Muscle layer of duodenum (tissue), 2 donors: ENCODE data around the gene ARHGEF4.

Source experiments
- H3K27ac ChIP-seq: one replicate; pipeline ENCODE4 v1.7.0; 2013; ENCODE audit warnings: mild to moderate bottlenecking, low read length
- H3K27me3 ChIP-seq: one replicate; pipeline ENCODE4 v1.7.0; 2013; ENCODE audit warnings: low read depth, mild to moderate bottlenecking, control low read depth, low read length
- H3K36me3 ChIP-seq, 2 donors: one replicate each; pipeline ENCODE4 v1.7.0; 2013; ENCODE audit warnings: low read length in 2 of 2, control low read depth in 1 of 2, mild to moderate bottlenecking in 1 of 2; ENCODE audit not compliant: insufficient read depth in 2 of 2, control insufficient read depth in 1 of 2
- H3K4me1 ChIP-seq, 2 donors: one replicate each; pipeline ENCODE4 v1.7.0; 2013; ENCODE audit warnings: low read length in 2 of 2, mild to moderate bottlenecking in 2 of 2, control low read depth in 1 of 2, moderate library complexity in 1 of 2; ENCODE audit not compliant: insufficient read depth in 2 of 2, control insufficient read depth in 1 of 2
- H3K4me3 ChIP-seq, 2 donors: one replicate each; pipeline ENCODE4 v1.7.0; 2013; ENCODE audit warnings: low read length in 2 of 2, low read depth in 1 of 2, mild to moderate bottlenecking in 1 of 2
- H3K9me3 ChIP-seq, 2 donors: one replicate each; pipeline ENCODE4 v1.7.0; 2013; ENCODE audit warnings: low read length in 2 of 2, control low read depth in 1 of 2, mild to moderate bottlenecking in 1 of 2; ENCODE audit not compliant: control insufficient read depth in 1 of 2
- donor health status: healthy.

Gene ARHGEF4

DNA sequence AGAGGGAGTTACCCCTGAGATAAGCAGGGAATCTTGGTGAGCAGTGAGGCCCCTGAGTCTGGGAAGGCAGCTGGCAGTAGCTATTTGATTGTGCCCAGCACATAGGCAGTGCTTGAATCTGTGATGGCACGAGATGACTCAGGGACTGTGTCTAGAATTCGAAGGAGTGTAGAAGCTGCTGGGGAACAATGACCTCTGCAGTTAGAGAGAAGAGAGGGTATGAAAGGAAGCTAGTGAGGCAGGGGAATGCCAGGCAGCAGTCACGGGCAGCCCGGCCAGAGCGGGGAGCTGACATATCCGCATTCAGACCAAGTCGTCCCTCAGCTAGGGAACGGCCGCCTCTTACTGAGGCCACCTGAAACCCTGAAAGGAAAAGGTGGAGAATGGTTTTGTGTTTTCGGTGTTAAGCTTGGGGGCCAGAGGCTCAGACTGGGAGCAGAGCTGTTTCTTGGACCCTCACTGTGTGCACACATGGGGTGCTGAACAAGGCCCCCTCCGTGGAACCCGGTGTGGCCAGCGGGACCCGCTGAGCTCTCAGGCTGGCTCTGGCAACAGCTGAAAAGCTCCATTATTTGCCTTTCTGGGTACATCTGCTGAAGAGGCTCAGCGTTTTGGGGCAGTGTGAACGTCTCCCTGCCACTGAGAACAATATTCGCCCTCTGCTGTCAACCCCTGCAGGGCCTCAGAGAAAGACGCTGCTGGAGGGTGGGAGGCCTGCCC is 32.9 kb downstream of the ARHGEF4 start:
- Histone ChIP-seq H3K4me1 (no peaks in the 10 kb centered on the region), H3K9me3 (no peaks in the 10 kb centered on the region), H3K27me3 (no peaks in the 10 kb centered on the region), H3K4me3 (no peak overlapping the region), H3K27ac (no peak overlapping the region), H3K36me3 (no peaks in the 10 kb centered on the region)

DNA sequence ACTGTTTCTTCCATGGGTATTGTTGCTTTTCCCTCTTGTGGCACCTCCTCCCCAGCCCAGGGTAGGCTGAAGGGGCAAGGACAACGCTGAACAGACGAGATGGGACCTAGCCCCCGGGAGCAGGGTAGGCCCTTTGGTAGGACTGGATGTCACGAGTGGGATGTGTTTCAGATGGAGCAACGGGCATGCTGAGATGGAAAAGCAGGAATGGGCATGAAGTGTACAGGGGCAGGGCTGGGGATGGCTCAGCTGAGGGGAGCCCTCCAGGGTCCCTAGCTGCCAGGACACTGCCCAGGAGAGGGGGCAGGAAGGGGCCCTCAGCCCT is 33.4 kb downstream of the ARHGEF4 start:
- H3K4me3 ChIP-seq: no peak overlapping the region
- no peak overlapping the region for H3K27ac ChIP-seq

DNA sequence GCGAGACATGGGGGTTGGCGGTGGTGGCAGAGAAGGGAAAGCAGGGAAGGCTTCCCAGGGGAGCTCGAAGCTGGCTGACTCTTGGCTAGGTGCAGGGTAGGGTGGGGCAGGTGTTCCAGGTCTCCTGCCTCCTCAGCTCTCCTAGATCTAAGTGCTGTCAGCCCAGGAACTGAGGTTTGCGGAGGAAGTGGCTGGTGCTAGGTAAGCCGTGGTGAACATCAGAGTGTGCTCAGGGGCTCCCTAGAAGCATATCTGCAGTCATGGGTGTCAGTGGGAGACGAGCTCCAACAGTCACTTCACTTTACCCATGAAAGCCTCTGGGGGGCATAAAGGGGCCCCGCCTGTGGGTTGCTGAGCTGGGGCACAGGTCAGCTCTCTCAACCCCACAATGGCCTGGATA is 34.1 kb downstream of the ARHGEF4 start:
- Histone ChIP-seq H3K27ac (no peak overlapping the region), H3K4me1 (no peaks in the 10 kb centered on the region), H3K9me3 (no peaks in the 10 kb centered on the region), H3K27me3 (no peaks in the 10 kb centered on the region), H3K36me3 (no peaks in the 10 kb centered on the region), H3K4me3 (no peak overlapping the region)

More for the DNA sequence above, 33.4 kb downstream of the ARHGEF4 start:
- Histone ChIP-seq H3K9me3 (no peaks in the 10 kb centered on the region), H3K36me3 (no peaks in the 10 kb centered on the region), H3K4me1 (no peaks in the 10 kb centered on the region), H3K27me3 (no peaks in the 10 kb centered on the region)

DNA sequence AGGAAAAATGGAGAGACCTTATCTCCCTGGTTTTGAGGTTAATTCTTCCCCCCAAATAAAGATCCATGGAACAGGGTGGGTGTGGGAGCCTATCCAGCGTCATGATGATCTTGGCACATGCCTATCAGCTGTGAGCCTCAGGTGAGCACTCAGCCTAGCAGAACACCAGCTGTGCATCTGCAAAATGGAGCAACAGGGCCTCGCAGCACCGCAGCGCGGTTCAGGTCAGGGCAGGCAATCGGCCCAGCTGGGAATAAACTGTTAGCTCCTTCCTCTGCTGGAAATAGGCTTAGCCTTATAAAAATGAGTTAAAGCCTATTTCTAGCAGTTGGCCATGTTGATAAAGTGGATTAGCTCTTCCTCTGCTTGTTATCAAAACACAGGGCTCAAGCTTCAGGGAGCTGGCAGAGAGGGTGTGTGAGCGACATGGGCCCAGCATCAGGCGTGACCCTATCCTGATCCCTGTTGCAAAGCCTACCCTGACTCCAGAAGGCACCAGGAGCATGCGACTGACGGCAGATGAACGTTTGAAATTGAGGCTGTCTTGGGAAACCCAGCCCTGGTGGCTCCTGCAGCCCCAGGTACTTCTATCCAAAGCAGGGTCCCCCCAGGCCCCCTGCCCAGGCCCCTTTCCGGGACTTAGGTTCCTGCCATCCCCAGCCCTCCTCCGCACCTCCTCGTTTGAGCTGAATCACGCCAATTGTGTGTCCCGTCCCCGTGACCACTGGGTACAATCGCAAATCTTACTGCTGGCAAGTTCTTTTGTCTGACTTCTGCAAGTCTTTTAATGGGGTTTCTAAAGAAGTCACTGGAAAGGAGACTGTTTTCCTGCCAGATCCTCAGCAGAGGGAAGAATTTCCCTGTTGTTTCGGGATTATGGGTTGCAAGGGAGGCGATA is 35.4 kb downstream of the ARHGEF4 start:
- Histone ChIP-seq H3K9me3 (no peaks in the 10 kb centered on the region), H3K27ac (no peak overlapping the region), H3K27me3 (no peaks in the 10 kb centered on the region), H3K4me3 (no peak overlapping the region), H3K4me1 (no peaks in the 10 kb centered on the region), H3K36me3 (no peaks in the 10 kb centered on the region)

DNA sequence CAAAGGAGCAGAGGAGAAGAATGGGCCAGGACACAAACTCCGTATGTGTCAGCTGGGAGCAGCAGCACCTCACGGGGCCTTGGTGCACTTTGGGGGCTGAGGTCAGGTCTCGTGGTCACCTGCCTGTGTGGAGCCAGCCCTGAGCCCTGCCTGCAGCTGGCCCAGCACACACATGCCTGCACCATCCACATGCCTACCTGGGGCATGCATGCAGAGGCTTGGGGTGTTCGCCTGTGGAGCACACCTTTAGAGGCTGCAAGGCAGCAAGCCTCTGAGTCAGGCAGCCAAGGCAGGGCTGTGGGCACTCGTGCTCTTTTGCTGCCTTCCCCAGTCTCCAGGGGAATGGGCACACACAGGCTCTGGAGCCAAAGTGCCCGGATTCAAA is 36.0 kb downstream of the ARHGEF4 start:
- Histone ChIP-seq H3K9me3 (no peaks in the 10 kb centered on the region), H3K27me3 (no peaks in the 10 kb centered on the region), H3K27ac (no peak overlapping the region), H3K4me3 (no peak overlapping the region), H3K36me3 (no peaks in the 10 kb centered on the region), H3K4me1 (no peaks in the 10 kb centered on the region)

DNA sequence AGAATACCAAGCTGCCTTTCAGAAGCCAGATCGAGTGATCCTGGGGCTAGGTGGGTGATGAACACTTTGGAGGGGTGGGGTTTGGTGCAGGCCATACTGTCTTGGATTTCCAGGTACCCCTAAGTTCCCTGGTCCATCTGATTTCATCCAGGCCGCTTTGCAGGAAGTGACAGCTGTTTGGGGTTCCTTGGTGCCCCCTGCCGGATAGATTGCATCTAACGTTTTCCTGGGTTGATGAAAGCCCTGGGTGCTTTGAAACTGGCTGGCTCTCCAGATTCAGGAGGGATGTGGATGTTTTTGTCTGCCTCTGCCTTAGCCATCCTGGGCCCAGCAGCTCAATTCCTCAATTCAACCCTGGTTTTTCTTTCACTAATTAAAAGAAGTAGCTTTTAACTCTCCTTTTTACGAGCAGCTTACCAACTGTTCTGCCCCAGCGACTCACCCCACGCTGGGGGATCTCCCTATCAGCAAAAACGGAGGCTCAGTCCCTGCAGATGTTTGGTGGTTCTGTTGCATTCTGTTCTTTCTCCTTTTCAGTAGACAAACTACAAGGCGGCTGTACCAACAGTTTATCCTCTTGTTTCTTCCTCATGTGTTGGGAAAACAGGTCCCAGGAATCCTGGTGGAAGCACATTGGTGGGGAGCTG is 37.1 kb downstream of the ARHGEF4 start:
- Histone ChIP-seq H3K9me3 (no peaks in the 10 kb centered on the region), H3K27me3 (no peaks in the 10 kb centered on the region), H3K36me3 (no peaks in the 10 kb centered on the region), H3K4me1 (no peaks in the 10 kb centered on the region), H3K27ac (no peak overlapping the region), H3K4me3 (no peak overlapping the region)

DNA sequence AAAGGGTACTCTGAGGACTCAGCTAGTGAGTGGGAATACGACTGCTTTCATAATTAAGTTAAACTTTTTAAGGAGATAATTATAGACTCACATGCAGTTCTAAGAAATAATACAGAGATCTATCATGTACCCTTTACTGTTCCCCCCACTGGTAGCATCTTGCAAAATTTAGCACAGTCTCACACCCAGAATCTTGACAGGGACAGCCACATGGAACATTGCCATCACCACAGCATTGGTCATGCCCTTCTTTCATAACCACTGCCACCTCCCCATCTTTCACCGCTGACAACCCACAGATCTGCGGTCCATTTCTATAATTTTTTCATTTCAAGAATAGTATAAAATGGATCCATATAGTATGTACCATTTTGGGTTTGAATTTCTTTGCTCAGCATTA is 37.8 kb downstream of the ARHGEF4 start:
- Histone ChIP-seq H3K36me3 (no peaks in the 10 kb centered on the region), H3K27ac (no peak overlapping the region), H3K4me1 (no peaks in the 10 kb centered on the region), H3K9me3 (no peaks in the 10 kb centered on the region), H3K27me3 (no peaks in the 10 kb centered on the region), H3K4me3 (no peak overlapping the region)

DNA sequence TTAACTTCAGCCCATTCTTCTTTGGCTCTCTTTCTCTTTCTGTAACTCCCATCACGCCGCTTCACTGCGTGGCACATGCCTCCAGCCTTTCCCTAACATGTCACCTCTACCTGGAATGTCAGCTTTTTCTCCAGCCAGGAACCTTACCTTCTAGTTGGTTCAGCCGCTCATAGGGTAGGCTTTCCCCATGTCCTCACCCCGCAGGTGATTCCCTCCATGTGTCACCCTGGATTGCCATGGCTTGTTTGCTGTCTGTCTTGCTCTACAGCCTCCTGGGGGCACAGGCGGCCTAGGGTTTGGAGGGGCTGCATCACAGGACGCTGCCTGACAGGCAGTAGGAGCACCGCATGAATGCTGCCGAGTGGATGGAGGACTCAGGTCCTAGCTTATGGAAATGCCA is 39.2 kb downstream of the ARHGEF4 start:
- Histone ChIP-seq H3K27me3 (no peaks in the 10 kb centered on the region), H3K36me3 (no peaks in the 10 kb centered on the region), H3K27ac (no peak overlapping the region), H3K9me3 (no peaks in the 10 kb centered on the region), H3K4me1 (no peaks in the 10 kb centered on the region), H3K4me3 (no peak overlapping the region)

DNA sequence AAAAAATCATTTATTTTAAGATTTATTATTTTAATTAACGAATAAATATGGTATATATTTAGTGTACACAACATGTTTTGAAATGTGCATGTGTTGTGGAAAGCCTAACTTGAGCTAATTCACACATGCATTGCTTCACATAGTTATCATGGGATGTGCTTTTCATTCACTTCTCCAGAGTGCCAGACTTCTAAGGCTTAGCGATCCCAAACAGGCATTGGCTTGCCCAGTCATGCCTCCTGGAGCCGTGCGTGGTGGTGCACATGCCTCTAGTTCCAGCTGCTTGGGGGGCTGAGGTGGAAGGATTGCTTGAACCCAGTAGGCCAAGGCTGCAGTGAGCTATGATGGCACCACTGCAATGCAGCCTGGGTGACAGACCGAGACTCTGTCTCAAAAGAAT is 40.5 kb downstream of the ARHGEF4 start:
- no peaks in the 10 kb centered on the region for H3K9me3 ChIP-seq

DNA sequence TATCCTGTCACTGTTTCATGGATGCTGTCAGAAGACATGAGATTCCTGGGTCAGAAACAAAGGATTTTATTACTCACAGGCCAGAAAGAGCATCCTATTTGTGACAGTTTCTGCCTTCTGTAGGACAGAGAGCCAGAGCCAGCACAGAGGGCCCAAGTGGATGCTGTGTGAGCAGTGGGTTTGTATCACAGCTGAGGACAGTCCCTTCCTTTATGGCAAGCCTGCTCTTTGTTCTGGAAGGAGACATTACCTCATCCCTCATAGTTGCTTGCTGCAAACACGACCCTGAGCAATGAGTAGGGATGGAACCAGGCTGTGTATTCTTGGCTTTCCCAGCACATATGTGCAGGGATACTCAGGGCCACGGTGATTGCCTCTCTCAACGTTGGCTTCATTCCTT is 41.6 kb downstream of the ARHGEF4 start:
- Histone ChIP-seq H3K4me3 (no peak overlapping the region), H3K27ac (no peak overlapping the region), H3K27me3 (no peaks in the 10 kb centered on the region), H3K36me3 (no peaks in the 10 kb centered on the region), H3K9me3 (no peaks in the 10 kb centered on the region), H3K4me1 (no peaks in the 10 kb centered on the region)

More for the DNA sequence above, 40.5 kb downstream of the ARHGEF4 start:
- Histone ChIP-seq H3K4me1 (no peaks in the 10 kb centered on the region), H3K4me3 (no peak overlapping the region), H3K27ac (no peak overlapping the region), H3K36me3 (no peaks in the 10 kb centered on the region), H3K27me3 (no peaks in the 10 kb centered on the region)

DNA sequence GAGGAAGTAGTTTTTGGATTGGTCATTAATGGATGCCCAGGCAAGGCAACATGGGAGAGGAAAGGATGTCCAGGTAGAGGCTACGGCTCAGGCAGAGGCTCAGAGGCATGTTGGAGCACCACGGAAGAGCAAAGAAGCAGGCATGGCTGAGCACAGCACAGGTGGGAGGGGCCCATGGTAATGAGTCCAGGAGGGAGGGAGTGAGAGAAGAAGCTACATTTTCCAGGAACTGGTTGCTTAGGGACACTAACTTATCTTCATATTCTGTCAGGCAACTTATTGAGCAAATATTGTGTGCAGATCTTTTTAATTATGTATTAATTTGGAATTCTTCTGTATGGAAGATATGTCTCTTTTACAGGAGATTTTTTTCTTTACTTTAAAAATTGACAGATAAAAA is 42.2 kb downstream of the ARHGEF4 start:
- Histone ChIP-seq H3K27ac (no peak overlapping the region), H3K9me3 (no peaks in the 10 kb centered on the region), H3K27me3 (no peaks in the 10 kb centered on the region), H3K4me1 (no peaks in the 10 kb centered on the region), H3K4me3 (no peak overlapping the region), H3K36me3 (no peaks in the 10 kb centered on the region)
